NB4 (cell line): Measurements from ENCODE around the gene BCAT1.
"Not testable (repeated sequence)": the region's sequence is repeated elsewhere in the genome, so short reads cannot be mapped to it uniquely, and the experiment has no call there.

ENCODE experiments used
- DNase-seq: peaks from one replicate; pipeline ENCODE4 v3.0.0; 2010; ENCODE audit warnings: low read depth
- H3K4me3 ChIP-seq: one replicate; pipeline ENCODE4 v1.5.1; 2011; ENCODE audit warnings: mild to moderate bottlenecking, low read depth, low read length, moderate library complexity
- MAX ChIP-seq: IDR thresholded peaks from 2 replicates; pipeline ENCODE4 v1.6.1; 2011; ENCODE audit warnings: low read depth, low read length
- MYC ChIP-seq: IDR thresholded peaks from 2 replicates; pipeline ENCODE4 v1.6.1; 2011; ENCODE audit warnings: low read depth, low read length
- POLR2A ChIP-seq: IDR thresholded peaks from 2 replicates; pipeline ENCODE4 v1.6.1; 2011; ENCODE audit warnings: mild to moderate bottlenecking; ENCODE audit not compliant: insufficient read length; ENCODE audit errors: extremely low read depth
- TF ChIP-seq, protein P1 (sequence below): IDR thresholded peaks from one replicate; pipeline ENCODE4 v1.5.1; 2012; ENCODE audit warnings: low read depth, low read length

BCAT1 gene

DNA sequence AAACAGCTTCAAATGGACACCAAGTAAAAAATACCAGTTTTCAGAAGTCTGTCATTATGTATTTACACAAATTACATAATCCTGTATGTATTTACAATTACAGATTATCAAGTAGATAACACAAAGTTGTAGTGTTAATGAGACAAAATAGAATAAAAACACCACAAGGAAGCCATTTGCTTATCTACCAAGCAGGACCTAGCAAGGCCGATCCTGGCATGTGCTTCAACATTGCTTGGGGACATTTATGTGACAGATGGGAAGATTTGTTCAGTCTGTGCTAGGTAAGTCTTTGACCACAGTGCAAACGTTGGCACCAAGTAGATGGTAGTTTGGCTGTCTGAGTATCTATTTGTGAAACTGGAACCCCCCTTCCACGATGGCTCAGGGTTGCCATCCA lies 35.8 kb downstream of the BCAT1 start:
- TF ChIP-seq POLR2A (no peak), MYC (no peak), MAX (no peak)
- TF ChIP-seq, protein P1, sequence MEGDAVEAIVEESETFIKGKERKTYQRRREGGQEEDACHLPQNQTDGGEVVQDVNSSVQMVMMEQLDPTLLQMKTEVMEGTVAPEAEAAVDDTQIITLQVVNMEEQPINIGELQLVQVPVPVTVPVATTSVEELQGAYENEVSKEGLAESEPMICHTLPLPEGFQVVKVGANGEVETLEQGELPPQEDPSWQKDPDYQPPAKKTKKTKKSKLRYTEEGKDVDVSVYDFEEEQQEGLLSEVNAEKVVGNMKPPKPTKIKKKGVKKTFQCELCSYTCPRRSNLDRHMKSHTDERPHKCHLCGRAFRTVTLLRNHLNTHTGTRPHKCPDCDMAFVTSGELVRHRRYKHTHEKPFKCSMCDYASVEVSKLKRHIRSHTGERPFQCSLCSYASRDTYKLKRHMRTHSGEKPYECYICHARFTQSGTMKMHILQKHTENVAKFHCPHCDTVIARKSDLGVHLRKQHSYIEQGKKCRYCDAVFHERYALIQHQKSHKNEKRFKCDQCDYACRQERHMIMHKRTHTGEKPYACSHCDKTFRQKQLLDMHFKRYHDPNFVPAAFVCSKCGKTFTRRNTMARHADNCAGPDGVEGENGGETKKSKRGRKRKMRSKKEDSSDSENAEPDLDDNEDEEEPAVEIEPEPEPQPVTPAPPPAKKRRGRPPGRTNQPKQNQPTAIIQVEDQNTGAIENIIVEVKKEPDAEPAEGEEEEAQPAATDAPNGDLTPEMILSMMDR = no peak
- H3K4me3 ChIP-seq = no peak overlapping the region
- no peak for DNase-seq

- no peak overlapping the region for H3K4me3 ChIP-seq
- DNase-seq = peak; percentile 34
- TF ChIP-seq MAX = 0 out of 2 replicates have a peak, but pooled peaks have one; percentile 31
- TF ChIP-seq POLR2A = no peak
- TF ChIP-seq, protein P1 = no peak
- TF ChIP-seq MYC = no peak
Measured at GRCh38 chr12:24911271-24911791, 37.6 kb downstream of the BCAT1 start.

- DNase-seq, H3K4me3 ChIP-seq: not testable (repeated sequence)
Measured at GRCh38 chr12:24910192-24910591, 38.7 kb downstream of the BCAT1 start.

GRCh38 chr12:24909667-24910066 lies 39.2 kb downstream of the BCAT1 start:
- no peak overlapping the region for H3K4me3 ChIP-seq
- no peak for TF ChIP-seq POLR2A
- TF ChIP-seq, protein P1 = no peak
- TF ChIP-seq MAX = no peak
- TF ChIP-seq MYC = no peak
- DNase-seq = no peak

- no peak for DNase-seq
- H3K4me3 ChIP-seq = no peak overlapping the region
- TF ChIP-seq POLR2A (no peak), MAX (no peak)
- TF ChIP-seq, protein P1 = no peak
Measured at GRCh38 chr12:24907464-24907863, 41.4 kb downstream of the BCAT1 start.

- DNase-seq = no peak
- no peak for TF ChIP-seq MAX
- no peak for TF ChIP-seq POLR2A
- TF ChIP-seq, protein P1 = no peak
- no peak for TF ChIP-seq MYC
Measured at GRCh38 chr12:24906141-24906540, 42.8 kb downstream of the BCAT1 start.

More at GRCh38 chr12:24906141-24906540, 42.8 kb downstream of the BCAT1 start:
- H3K4me3 ChIP-seq = no peak overlapping the region
